Dedifferentiated amniotic fluid mesenchymal stem cell (primary cell): Measurements from ENCODE around the gene CASP12.

Source experiments
- DNase-seq: peaks from one replicate; pipeline ENCODE4 v3.0.0-alpha.2; 2016; ENCODE audit errors: extremely low spot score

CASP12 gene

DNA sequence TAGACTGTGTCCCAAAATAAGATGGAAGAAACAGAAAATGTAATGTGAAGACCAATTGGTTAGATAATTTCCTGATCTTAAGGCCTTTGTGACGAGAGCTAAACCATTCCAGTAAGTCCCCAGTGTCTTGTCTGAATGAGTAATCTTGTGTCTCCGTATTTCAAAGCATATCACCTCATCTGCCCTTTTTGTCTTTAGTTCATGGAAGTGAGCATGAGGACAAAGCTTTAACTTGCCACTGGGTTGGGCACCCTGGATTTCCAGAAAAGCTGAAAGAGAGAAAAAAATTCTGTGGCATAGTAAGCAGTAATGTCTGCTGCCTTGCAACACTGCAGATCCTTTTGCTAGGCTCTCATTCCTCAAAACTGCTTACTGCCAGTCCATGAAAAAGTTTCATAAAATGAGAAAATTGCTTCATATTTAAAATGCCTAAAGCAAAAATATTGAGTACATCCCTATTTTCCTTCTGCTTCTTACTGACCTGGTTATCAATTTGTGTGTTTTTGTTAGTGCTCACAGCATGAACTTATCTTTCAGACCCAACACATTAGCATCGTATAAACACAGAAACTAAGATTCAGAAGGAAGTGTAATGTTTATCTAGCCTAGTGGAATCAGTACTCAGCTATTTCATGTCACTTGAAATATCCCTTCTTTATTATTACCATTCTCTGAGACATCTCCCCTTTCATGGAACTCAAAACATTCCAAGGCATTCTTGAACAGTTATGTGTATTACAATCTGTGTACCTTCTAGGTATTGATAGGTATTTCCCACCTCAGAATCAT lies 5.3 kb downstream of the CASP12 start:
- no peak for DNase-seq

DNA sequence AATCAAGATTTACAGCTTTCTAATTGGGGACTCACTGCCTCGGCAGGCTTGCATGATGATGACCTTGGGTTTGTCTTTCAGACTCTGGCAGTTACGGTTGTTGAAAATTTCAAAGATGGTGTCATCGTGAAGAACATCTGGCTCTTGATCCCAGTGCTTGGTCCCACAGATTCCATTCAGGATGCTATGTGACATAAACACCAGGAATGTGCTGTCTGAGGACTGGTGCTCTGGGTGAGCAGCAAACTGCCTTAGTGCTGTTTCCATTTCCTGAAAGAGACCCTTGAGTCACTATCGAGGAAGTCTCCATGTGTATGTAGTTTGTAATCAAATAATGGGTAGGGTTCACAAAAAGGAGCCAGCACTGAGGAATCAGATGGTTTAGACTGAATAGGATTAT lies 7.1 kb downstream of the CASP12 start:
- no peak for DNase-seq

DNA sequence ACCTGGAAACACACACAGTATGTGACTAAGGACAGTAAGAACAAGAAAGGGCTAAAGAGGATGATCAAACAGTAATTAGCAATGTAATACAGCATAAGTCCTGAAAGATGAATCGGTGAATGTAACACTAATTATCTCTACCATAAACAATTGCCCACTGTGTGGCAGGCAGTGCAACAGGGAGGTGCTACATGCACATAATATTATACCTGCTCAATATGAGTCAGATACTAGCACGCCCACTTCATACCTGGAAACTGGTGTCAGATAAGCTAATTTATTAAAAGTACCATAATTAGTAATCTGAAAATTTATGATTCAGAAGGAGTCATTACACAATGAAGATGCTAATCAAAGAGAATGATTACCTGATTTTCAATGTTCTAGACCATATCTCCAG lies 14.9 kb downstream of the CASP12 start:
- DNase-seq, result no peak

DNA sequence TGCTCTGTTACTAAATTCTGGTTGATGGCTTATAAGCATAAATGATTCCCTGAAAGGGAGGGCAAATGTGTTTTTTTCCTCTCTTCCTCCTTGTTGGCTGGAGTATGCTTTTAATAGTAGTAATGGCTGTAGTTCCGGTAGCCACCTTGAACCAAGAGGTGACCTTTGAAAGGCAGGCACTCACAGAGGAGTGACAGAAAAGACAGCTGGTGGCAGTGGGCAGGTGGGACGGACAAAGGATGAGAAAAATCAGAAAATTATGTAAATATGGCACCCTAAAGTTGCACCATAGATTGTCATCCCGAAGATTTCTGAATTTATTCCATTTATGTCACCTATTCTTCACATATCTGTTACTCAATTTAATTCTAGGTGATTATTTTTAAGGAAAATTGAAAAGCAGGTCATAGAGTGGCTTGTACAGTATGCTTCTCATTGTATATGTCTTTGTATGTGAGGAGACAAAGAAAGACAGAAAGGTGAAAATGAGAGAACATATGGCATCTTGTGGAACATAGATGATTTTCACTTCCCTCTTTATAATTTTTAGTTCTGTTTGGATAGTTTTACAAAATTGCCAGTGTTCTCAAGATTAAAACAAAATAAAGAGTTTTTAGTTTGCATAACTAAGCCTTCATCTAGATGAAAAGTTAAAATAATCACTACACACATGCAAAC lies 17.0 kb downstream of the CASP12 start:
- no peak for DNase-seq

DNA sequence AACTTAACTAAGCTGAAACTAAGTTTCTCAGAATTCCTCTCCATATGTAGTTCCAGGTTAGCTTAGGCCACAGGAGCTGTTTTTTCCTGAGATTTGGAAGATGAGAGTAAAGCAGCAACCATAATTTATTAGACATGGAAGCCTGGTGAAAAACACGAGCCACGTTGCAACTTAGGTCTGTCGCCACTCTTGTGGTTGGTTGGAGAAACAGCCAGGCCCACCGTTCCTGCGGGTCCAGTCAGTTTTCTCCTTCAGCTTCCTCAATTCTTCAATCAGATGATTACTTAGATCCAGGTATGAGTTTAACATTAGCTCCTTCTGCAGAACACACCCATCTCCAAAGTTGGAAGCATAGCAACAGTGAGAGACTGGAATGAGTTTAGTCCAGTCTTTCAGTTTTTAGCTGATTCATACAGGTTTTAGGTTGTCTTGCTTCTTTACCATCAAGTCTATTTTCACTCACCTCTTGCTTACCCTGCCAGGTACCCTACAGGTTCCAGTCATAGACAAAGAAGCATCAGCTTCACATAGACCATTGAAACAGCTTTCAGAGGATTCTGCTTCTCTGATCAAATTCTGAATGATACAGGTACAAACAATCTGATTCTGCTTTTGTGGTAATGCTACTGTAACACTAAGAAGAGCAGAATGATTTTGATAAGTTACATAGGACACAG lies 18.6 kb downstream of the CASP12 start:
- DNase-seq, result no peak

DNA sequence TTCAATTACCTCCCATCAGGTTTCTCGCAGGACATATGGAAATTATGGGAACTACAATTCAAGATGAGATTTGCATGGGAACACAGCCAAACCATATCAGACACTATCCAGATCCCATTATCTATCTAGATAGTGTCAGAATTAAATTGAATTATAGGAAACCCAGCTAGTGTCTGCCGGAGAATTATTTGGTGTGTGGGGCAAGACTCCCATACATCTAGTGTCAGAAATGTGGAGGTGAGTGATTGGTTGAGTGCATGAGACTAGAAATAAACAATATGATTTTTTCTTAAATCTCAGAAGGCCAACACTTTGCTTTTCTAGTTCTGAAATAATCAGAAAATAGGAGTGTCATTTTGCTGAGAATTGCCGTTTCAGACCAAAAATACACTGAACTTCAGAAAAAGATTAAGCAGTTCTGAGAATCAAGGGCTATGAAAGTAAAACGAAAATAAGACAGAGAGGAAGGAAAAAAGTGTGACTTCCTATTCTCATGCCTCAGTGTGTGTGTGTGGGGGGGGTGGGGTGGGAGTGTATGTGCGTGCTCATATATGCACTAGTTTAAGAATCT lies 21.3 kb downstream of the CASP12 start:
- no peak for DNase-seq

DNA sequence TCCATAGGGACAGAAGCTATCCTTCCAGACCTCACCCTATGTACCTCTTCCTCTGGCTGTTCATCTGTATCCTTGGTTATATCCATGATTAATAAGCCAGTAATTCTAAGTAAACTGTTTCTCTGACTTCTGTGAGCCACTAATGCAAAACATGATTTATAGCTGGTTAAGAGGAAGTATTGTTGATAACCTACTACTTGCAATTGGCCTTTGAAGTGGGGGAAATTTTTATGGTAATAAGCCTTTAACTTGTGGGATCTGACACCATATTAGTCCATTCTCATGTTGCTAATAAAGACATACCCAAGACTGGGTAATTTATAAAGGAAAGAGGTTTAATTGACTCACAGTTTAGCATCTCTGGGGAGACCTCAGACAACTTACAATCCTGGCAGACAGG lies 21.9 kb downstream of the CASP12 start:
- no peak for DNase-seq

DNA sequence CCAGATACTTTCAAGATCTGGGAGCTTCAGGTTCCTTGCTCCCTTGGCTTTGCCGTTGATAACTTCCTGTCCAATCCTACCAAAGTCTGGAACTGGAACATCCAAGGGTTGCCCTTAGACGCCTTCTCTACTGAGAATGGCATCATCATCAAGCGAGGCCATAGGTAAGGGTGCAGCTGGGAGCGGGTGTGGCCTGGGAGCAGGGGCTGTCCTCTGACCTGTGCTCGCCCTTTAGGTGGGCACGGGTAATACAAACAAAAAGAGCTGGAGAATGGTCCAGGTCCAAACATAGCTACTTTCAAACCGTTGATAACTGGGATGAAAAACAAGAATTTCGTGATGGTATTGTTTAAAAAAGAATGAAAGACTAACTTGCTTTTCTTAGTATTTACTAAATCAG lies 25.0 kb downstream of the CASP12 start:
- DNase-seq, result no peak

DNA sequence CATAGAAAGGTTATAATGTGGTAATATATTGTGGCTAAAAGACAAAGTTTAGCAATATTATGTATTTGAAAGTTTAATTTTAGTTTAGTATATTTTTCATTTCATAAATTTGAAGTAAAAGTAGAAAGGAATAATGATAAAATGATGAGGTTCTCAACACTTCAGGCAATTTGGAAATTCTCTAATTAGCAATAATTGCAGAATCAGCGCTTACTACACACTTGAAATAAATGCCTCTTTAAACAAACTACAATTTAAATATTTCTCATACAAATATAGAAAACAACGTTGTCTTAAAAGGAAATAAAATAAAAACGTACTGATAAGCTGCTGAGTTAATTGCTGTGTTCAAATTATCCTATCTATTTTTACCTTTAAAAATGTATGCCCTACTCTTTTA lies 25.9 kb downstream of the CASP12 start:
- no peak for DNase-seq

DNA sequence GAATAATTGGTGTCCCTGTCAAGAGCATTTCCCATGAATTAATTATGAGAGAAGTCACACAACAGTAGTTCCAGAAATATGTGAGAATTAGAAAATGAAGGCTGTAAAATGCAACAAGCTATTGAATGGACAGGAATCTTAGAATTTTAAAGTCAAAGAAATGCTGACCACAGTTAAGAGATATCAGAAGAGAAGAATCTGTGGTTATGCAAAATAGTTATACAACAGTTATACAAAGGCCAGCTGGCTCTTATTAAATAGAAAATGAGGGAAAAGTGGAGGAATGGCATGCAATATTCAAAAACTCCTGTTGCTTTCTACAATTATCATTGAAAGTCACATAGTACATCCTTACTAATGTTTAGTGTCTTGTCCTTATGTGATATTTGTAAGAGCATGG lies 27.4 kb downstream of the CASP12 start:
- DNase-seq, result peak; percentile 47

DNA sequence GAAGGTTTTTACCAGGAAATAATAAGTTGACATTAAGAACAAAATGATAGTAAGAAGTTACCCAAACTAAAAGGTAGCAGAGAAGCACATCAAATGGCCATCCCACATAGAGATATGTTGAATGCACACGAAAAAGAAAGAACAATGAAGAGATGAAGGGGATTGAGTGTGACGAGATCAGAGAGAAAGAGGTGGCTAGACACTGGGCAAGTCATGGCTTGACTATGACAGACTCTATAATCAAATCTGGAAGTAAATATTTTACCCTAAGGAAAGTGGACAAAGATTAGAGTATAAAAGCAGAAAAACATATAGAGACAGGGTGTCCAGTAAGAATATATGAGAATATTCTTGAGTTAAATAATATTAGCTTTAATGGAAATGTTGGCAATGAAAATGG lies 31.4 kb downstream of the CASP12 start:
- DNase-seq, result no peak

DNA sequence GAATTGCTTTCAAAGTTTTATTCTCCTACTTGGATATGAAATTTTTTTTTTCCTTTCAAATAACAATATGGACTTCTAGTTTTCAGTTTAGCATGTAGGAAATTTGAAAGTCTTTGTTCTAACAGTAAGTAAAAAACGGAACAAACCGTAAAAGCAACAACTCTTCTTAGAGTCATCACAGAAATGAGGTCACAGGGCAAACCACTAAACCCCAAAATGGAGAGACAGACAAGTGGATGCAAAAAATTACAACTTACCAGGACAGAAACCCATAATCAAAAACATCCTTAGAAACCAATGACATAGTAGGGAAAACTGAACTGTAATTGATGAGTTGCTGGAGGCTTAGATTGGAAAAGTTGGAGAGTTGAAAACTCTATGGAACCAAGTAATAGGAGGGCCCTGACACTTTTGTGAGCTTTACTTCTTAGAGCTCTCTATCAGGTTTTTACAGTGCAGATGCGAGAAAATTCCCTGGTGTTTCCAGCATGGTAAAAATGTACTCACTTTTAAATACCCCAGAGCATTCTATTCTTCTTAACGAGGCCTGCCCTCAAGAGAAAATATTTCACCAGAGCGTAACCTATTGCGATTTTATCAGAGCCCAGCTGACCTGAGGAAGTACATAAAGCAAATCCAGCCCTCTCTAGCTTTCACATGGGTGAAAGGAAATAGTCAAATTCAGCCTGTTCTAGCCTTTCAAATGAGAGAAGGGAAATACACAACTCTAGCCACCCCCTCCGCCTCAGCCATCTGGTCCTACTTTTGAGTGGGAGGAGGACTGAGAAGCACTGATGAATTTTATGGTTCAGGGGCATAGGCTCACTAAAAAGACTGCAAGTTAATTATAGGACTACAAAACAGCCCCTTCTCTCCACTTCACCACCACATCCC lies 39.1 kb downstream of the CASP12 start:
- DNase-seq, result no peak

DNA sequence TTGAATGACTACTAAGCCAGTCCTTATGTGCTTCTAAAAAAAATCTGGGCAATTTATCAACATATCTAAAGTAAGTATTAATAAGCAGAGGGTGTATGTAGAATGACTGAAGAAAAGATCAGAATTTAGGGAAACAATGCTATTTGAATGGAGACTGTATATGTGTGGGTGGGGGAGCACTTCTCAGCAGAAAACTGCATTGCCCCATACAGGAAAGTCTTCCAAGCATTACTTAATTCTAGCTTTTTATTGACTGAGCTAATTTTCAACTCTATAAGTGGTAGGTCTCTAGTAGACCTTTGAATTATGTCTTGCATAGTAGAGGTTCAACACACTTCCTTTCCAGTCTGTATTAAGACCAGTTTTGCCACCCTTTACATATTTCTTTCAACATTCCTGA lies 41.7 kb downstream of the CASP12 start:
- no peak for DNase-seq

DNA sequence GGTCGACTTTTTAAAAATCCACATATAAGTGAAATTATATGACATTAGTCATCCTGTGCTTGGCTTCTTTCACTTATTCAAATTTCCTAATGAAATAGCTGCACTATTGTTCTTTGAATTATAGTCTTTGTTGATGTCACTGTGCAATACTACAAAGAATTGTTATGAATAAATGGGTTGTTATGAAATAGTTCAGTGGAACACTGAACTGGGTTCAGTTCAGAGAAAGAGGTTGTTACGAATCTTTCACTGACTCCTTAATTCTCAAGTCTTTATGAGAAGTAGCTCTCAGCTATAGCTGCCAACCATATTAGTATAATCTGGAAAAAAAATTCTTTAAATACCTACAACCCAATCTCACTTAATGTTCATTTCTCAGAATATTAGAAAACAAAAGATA lies 42.3 kb downstream of the CASP12 start:
- DNase-seq, result no peak

DNA sequence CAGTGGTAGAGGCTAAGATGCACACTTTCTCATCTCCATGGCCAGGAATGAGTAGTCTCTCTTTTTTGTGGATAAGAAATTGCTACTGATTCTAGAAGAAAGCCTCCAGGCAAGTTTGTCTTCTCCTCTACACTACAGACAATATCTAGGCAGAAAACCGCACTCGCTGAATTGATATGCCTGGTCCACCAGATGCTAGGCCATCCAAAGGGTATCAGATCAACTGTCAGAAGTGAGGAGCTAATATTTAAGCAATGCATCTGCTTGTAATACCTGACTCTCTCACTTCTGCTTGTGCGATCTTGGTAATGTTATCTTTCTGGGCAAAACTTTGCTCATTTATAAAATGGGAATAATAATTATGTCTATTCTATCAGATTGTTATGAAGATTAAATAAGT lies 45.0 kb downstream of the CASP12 start:
- DNase-seq, result no peak

DNA sequence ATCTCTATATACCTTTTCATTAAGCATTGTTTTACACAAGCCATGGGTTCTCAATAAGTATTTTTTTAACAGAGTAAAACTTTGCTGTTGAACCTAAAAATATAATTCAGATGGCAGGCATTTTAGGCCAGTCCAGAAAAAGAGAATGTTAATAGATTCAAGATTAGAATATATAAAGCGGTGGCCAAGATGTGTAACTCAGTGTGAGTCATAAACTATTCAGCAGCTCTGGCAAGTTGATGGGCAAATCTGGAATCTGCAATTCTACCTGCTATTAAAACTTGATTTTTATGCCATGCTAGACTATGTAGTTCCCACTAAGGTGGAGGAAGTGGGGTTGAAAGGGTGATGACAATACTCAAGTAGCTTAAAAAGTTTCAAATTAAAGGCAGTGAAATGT lies 45.4 kb downstream of the CASP12 start:
- no peak for DNase-seq

DNA sequence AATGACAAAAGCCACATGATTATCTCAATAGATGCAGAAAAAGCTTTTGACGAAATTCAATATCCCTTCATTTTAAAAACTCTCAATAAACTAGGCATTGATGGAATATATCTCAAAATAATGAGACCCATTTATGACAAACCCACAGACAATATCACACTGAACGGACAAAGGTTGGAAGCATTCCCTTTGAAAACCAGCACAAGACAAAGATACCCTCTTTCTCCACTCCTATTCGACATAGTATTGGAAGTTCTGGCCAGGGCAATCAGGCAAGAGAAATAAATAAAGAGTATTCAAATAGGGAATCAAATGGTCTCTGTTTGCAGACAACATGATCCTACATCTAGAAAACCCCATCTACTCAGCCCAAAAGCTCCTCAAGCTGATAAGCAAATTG lies 52.0 kb downstream of the CASP12 start:
- no peak for DNase-seq

DNA sequence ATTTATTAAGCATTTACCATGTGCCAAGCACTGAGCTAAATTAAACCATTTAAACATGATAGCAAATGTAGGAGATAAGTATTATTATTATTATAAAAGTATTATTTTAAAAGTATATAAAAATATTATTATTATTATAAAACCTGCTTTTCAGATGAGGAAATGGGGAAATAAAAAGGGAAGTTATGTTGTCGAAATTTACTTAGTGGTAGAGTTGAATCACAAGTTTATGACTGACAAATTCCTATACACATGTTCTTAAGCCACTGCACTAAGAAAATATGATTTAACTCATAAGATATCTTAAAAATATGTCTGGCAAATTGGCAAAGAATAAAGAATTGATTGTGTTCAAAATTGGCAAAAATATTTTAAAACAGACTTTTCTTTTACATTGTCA lies 53.8 kb downstream of the CASP12 start:
- no peak for DNase-seq

DNA sequence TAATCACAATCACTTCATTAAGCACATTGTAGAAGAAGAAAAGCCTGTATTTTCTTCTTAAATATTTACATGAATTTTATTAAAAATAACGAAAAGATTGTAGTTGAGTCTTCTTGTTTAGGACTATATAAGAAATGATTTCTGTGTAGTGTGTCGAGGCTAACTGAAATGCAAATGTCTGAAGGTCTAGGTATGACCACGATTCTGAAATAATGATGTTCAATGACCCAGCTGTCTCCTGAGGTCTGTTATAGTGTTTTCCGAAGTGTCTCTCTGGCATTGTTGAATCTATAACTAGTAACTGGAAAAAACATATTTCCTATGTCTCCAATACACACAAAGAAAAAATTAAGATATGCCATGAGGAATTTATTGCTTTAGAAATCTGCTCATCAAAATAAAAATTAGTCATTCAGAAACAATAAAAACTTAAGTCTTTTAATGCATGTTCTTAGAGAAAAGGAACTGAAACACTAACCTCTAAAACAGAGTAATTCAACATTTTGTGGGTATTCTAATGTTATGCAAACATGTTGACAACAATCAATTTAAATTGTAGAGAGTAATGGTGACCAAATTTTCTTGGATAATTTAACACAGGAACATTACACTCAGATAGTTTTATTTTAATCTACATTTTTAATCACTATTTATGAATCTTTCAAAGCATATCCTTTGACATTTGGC lies 55.0 kb downstream of the CASP12 start:
- no peak for DNase-seq

DNA sequence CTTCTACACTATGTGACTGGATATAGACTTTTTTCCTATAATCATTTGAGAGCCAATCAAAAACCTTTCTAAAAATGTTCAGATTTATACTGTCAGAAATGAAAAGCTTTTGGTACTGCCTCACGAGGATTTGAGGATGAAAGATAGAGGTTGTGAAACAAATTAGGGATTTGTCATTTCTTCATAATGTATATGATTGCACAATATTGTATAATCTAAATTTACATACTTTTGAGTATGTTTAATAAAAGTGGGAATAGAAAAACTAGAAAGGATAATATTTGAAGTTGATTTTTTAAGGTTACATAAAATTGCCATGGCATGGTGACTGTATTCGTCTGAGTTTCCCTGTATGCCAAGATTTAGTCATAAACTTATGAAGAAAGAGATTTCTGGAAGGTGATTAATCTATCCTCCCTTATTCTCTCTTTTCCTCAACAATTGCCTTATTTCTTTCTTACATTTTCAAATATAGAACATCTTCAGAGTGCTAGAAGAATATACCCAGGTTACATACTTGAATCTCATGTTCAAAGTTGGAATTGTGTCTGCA lies 56.2 kb downstream of the CASP12 start:
- no peak for DNase-seq

DNA sequence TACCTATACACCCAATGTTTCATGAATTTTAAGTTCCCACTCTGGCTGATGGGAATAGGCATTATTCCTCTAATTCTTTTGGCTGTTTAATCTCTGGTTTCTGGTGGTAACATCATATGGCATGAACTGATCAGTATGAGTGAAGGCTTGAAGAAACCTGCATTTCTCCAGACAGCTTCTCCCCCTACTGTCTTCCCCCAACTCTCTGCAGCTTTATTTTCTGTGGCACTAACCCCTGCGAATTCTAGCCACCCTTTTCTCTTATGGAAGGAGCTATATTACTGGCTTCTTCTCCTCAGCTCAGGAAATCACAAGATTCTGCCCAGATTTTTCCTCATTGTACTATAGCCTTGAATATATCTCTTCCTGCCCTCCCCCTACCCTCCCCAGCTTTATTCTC lies 57.1 kb downstream of the CASP12 start:
- no peak for DNase-seq
